ENCODE data around the gene OR6C65. TPM values are rescaled to one million over a fixed set of nuclear protein-coding genes. Genes with fewer than 3 reads are reported as not detected.
"Not testable (repeated sequence)": the region's sequence is repeated elsewhere in the genome, so short reads cannot be mapped to it uniquely, and the experiment has no call there.

OR6C65 gene
- total RNA-seq (ENCODE audit: low replicate concordance), result not detected in 2 replicates

DNA sequence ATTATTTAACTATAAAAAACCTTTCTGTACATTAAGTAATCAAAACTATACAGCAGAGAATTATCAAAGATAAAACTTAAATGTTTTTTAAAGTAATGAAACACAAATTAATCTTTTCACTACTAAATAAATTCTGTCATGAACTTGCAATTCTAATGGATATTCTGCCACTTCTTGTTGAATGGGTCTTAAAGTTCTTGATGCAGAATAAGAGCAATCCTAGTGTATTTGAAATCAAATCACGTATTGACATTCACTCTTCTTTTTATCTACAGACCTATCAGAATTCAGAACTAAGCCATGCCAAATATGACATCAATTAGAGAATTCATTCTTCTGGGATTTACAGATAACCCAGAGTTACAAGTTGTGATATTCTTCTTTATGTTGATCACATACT is at the start of gene OR6C65:
Gene OR6C65 (plus strand): TSS at position 301 of the 400 bp plus-strand sequence. CDS start 0 bp downstream, at position 301.
- no peak within 1 kb of the TSS for H3K4me3 ChIP-seq (ENCODE audit: low read depth, low read length)
- DNase-seq (ENCODE audit: low read depth), result no peak
- TF ChIP-seq, protein P1, sequence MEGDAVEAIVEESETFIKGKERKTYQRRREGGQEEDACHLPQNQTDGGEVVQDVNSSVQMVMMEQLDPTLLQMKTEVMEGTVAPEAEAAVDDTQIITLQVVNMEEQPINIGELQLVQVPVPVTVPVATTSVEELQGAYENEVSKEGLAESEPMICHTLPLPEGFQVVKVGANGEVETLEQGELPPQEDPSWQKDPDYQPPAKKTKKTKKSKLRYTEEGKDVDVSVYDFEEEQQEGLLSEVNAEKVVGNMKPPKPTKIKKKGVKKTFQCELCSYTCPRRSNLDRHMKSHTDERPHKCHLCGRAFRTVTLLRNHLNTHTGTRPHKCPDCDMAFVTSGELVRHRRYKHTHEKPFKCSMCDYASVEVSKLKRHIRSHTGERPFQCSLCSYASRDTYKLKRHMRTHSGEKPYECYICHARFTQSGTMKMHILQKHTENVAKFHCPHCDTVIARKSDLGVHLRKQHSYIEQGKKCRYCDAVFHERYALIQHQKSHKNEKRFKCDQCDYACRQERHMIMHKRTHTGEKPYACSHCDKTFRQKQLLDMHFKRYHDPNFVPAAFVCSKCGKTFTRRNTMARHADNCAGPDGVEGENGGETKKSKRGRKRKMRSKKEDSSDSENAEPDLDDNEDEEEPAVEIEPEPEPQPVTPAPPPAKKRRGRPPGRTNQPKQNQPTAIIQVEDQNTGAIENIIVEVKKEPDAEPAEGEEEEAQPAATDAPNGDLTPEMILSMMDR (IDR thresholded peaks at IDR 0.05; ENCODE audit: insufficient read depth, low read length), result no peak

DNA sequence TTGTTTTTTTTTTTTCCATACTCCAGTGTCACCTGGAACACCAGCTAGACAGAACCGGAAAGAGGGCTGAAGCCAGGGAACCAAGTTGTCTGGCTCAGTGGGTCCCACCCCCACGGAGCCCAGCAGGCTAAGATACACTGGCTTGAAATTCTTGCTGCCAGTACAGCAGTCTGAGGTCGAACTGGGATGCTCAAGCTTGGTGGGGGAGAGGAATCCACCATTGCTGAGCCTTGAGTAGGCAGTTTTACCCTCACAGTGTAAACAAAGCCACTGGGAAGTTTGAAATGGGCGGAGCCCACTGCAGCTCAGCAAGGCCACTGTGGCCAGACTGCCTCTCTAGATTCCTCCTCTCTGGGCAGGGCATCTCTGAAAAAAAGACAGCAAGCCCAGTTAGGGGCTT is 45.0 kb upstream of the OR6C65 start:
- not testable (repeated sequence) for H3K4me3 ChIP-seq (ENCODE audit: low read depth, low read length); DNase-seq (ENCODE audit: low read depth)

DNA sequence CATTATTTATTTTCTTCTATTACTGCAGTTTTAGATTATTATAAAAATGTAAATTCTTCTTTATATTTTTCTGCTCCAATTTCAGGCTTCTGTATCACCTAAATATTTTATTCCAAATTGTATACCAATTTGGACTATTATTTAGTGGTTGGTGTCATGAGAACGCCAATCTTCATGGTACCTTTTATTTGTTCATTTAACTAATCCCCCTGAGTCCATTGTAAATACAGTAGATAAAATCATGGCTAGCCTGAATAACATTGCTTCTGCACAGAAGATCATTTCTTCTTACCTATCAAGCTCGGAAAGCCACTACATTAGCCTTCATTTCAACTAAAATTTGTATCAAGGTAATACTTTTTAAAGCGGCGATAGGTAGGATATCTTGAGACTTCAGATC is 37.7 kb upstream of the OR6C65 start, which contains the start of gene OR6C75:
Gene OR6C75 (plus strand): TSS at position 301 of the 400 bp plus-strand sequence. CDS start 2,136 bp downstream, outside the sequence.
- DNase-seq (ENCODE audit: low read depth), result no peak
- H3K4me3 ChIP-seq (ENCODE audit: low read depth, low read length), result no peak within 1 kb of the TSS

DNA sequence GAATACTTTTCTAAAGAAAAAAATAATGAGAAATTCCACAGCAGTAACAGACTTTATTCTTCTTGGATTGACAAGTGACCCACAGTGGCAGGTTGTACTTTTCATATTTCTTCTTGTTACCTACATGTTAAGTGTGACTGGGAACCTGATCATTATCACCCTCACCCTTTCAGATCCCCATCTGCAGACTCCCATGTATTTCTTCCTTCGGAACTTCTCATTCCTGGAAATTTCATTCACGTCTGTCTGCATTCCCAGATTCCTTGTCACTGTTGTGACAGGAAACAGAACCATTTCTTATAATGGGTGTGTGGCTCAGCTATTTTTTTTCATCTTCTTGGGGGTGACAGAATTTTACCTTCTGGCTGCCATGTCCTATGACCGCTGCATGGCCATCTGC is 35.2 kb upstream of the OR6C65 start:
- H3K4me3 ChIP-seq (ENCODE audit: low read depth, low read length), result no peak overlapping the region
- no peak for DNase-seq (ENCODE audit: low read depth)
- TF ChIP-seq, protein P1 (IDR thresholded peaks at IDR 0.05; ENCODE audit: insufficient read depth, low read length), result no peak

More for the DNA sequence above, 37.7 kb upstream of the OR6C65 start, which contains the start of gene OR6C75:
- TF ChIP-seq, protein P1 (IDR thresholded peaks at IDR 0.05; ENCODE audit: insufficient read depth, low read length), result no peak

DNA sequence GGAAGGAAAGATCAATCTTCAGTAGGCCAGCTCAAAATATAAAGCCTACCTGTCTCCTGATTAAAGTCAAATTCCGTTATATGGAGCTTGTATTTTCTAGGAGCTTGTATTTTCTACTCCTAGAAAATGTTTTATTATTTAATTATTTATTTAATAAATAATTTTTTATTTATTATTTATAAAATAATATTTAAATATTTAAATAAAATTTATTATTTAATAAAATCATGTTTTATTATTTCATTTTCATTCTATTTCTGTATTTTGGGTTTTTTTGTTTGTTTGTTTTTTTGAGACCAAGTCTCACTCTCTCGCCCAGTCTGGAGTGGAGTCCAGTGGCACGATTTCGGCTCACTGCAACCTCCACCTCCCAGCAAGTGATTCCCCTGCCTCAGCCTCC is 27.8 kb upstream of the OR6C65 start:
- DNase-seq (ENCODE audit: low read depth), result no peak
- H3K4me3 ChIP-seq (ENCODE audit: low read depth, low read length), result no peak overlapping the region
- TF ChIP-seq, protein P1 (IDR thresholded peaks at IDR 0.05; ENCODE audit: insufficient read depth, low read length), result no peak

DNA sequence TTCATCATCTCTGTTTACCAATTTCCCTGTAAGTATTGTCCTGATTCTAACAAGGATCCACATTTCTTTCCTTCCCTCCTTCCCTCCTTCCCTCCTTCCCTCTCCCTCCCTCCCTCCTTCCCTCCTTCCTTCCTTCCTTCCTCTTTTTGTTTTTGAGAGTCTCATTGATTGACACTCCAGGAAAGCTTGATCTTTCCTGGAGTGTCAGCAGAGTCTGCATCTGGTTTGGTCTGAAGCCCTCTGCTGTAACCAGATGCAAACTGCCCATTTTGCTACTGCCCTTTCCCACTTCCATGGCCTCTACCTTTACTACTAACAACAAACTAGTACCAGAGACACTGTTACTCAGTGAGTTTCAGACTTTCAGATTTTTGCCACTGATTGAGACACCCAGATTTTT is 14.4 kb upstream of the OR6C65 start:
- no peak overlapping the region for H3K4me3 ChIP-seq (ENCODE audit: low read depth, low read length)
- TF ChIP-seq, protein P1 (IDR thresholded peaks at IDR 0.05; ENCODE audit: insufficient read depth, low read length), result no peak

DNA sequence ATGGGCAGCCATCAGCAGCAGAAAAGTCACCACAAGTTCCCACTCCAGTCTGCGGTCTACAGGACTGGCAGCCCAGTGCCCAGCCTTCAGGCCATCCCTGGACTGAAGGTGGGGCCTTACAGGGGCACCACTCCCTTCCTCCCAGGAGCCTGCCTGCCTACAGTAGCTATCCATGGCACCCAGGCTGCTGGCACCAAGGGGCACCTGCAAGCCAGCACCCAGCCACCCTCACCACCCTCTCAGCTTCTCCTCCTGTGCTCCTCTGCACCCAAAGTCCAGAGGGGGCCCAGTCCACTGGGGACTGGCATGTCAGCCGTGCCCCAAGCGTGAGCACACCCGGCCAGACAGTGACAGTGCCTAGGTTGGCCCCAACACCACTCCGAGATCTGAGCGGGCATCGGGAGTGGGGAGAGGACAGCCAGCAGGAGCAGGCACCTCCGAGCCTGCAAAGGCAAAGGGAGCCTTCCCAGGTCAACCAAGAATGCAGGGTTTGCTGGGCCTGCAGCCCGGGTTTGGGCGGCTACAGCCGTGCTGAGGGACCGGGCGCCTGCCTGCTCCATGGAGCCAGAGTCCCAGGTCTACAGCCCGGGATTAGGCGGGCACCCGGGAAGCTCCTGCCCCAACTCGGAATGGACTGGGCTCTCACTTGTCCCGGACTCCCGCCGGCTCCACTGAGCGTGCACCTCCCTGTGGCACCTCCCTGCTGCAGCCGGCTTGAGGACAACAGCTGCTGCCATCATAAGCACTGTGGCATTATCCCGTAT is 8.1 kb upstream of the OR6C65 start:
- H3K4me3 ChIP-seq (ENCODE audit: low read depth, low read length), result no peak overlapping the region
- no peak for DNase-seq (ENCODE audit: low read depth)
- TF ChIP-seq, protein P1 (IDR thresholded peaks at IDR 0.05; ENCODE audit: insufficient read depth, low read length), result no peak

More for the DNA sequence above, 14.4 kb upstream of the OR6C65 start:
- DNase-seq (ENCODE audit: low read depth), result no peak
